Adipocyte (in vitro differentiated cells): ENCODE data around the gene LRRC71.

Experiments used
- DNase-seq: peaks from one replicate; pipeline ENCODE4 v3.0.0-alpha.2; 2015; ENCODE audit warnings: low read depth
- H3K27me3 ChIP-seq: replicated peaks from 2 replicates; pipeline ENCODE4 v1.7.0; 2013; ENCODE audit warnings: mild to moderate bottlenecking, low read length, moderate library complexity; ENCODE audit not compliant: control insufficient read depth, insufficient read depth
- H3K36me3 ChIP-seq: 2 replicates; pipeline ENCODE4 v1.7.0; 2013; ENCODE audit warnings: low read length, mild to moderate bottlenecking, moderate library complexity; ENCODE audit not compliant: control insufficient read depth, insufficient read depth, severe bottlenecking
- H3K4me1 ChIP-seq: 2 replicates; pipeline ENCODE4 v1.7.0; 2013; ENCODE audit warnings: mild to moderate bottlenecking, low read length, moderate library complexity; ENCODE audit not compliant: control insufficient read depth, insufficient read depth
- H3K4me3 ChIP-seq: 2 replicates; pipeline ENCODE4 v1.7.0; 2013; ENCODE audit warnings: mild to moderate bottlenecking, low read length, moderate library complexity
- H3K9ac ChIP-seq: 2 replicates; pipeline ENCODE4 v1.7.0; 2013; ENCODE audit warnings: mild to moderate bottlenecking, low read length, moderate library complexity
- H3K9me3 ChIP-seq: 2 replicates; pipeline ENCODE4 v1.7.0; 2013; ENCODE audit warnings: mild to moderate bottlenecking, low read length, moderate library complexity; ENCODE audit not compliant: control insufficient read depth

The LRRC71 gene

GRCh38 chr1:156920233-156921052 is at the start of gene LRRC71:
Gene LRRC71 (plus strand): TSS chr1:156920632. CDS start chr1:156920804, 172 bp downstream.
- peaks cover 30% of the 10 kb centered on the region for H3K27me3 ChIP-seq
- H3K36me3 ChIP-seq: no peaks in the 10 kb centered on the region
- H3K9me3 ChIP-seq: no peaks in the 10 kb centered on the region
- H3K4me3 ChIP-seq: peak within 1 kb of the TSS; percentile 54
- H3K9ac ChIP-seq: peak within 1 kb of the TSS; percentile 26
- DNase-seq: peak; percentile 95
- H3K4me1 ChIP-seq: peaks cover 10% of the 10 kb centered on the region

- Histone ChIP-seq H3K9ac (no peak overlapping the region), H3K4me3 (no peak overlapping the region), H3K9me3 (no peaks in the 10 kb centered on the region), H3K27me3 (peaks cover 6% of the 10 kb centered on the region), H3K36me3 (no peaks in the 10 kb centered on the region), H3K4me1 (peaks cover 9% of the 10 kb centered on the region)
- no peak for DNase-seq
These were observed 46.8 kb upstream of the LRRC71 start for GRCh38 chr1:156873659-156874058.

- peaks cover 11% of the 10 kb centered on the region for H3K27me3 ChIP-seq
- no peaks in the 10 kb centered on the region for H3K9me3 ChIP-seq
- H3K36me3 ChIP-seq: no peaks in the 10 kb centered on the region
These were observed 46.3 kb upstream of the LRRC71 start for GRCh38 chr1:156874142-156874541.

GRCh38 chr1:156874572-156875340 is 45.7 kb upstream of the LRRC71 start:
- no peaks in the 10 kb centered on the region for H3K36me3 ChIP-seq
- H3K9ac ChIP-seq: no peak overlapping the region
- peaks cover 9% of the 10 kb centered on the region for H3K4me1 ChIP-seq
- no peak for DNase-seq
- H3K4me3 ChIP-seq: no peak overlapping the region
- H3K27me3 ChIP-seq: peaks cover 14% of the 10 kb centered on the region
- no peaks in the 10 kb centered on the region for H3K9me3 ChIP-seq

More at GRCh38 chr1:156874142-156874541, 46.3 kb upstream of the LRRC71 start:
- no peak for DNase-seq
- peaks cover 9% of the 10 kb centered on the region for H3K4me1 ChIP-seq
- no peak overlapping the region for H3K4me3 ChIP-seq
- no peak overlapping the region for H3K9ac ChIP-seq

- no peak for DNase-seq
- Histone ChIP-seq H3K4me1 (peaks cover 7% of the 10 kb centered on the region), H3K4me3 (no peak overlapping the region), H3K36me3 (no peaks in the 10 kb centered on the region), H3K27me3 (peaks cover 15% of the 10 kb centered on the region), H3K9ac (no peak overlapping the region), H3K9me3 (no peaks in the 10 kb centered on the region)
These were observed 45.2 kb upstream of the LRRC71 start for GRCh38 chr1:156875341-156875615.

GRCh38 chr1:156876281-156876680 is 44.2 kb upstream of the LRRC71 start:
- no peak for DNase-seq
- Histone ChIP-seq H3K4me1 (no peaks in the 10 kb centered on the region), H3K9ac (no peak overlapping the region), H3K27me3 (peaks cover 25% of the 10 kb centered on the region), H3K9me3 (no peaks in the 10 kb centered on the region), H3K4me3 (no peak overlapping the region), H3K36me3 (no peaks in the 10 kb centered on the region)

GRCh38 chr1:156877433-156878170 is 42.8 kb upstream of the LRRC71 start:
- Histone ChIP-seq H3K27me3 (peaks cover 38% of the 10 kb centered on the region), H3K36me3 (no peaks in the 10 kb centered on the region), H3K4me3 (no peak overlapping the region), H3K9ac (no peak overlapping the region), H3K4me1 (no peaks in the 10 kb centered on the region), H3K9me3 (no peaks in the 10 kb centered on the region)
- no peak for DNase-seq

GRCh38 chr1:156879876-156880275 is 40.6 kb upstream of the LRRC71 start:
- no peak overlapping the region for H3K4me3 ChIP-seq
- no peaks in the 10 kb centered on the region for H3K9me3 ChIP-seq
- H3K36me3 ChIP-seq: no peaks in the 10 kb centered on the region
- DNase-seq: no peak
- H3K9ac ChIP-seq: no peak overlapping the region
- H3K4me1 ChIP-seq: peaks cover 2% of the 10 kb centered on the region
- peaks cover 47% of the 10 kb centered on the region for H3K27me3 ChIP-seq

- H3K4me1 ChIP-seq: peaks cover 8% of the 10 kb centered on the region
- no peak for DNase-seq
- peaks cover 47% of the 10 kb centered on the region for H3K27me3 ChIP-seq
These were observed 40.0 kb upstream of the LRRC71 start for GRCh38 chr1:156880473-156880872.

GRCh38 chr1:156881101-156881500 is 39.3 kb upstream of the LRRC71 start:
- Histone ChIP-seq H3K9me3 (no peaks in the 10 kb centered on the region), H3K36me3 (no peaks in the 10 kb centered on the region), H3K4me3 (no peak overlapping the region), H3K27me3 (peaks cover 47% of the 10 kb centered on the region), H3K4me1 (peaks cover 10% of the 10 kb centered on the region), H3K9ac (no peak overlapping the region)
- DNase-seq: no peak

More at GRCh38 chr1:156880473-156880872, 40.0 kb upstream of the LRRC71 start:
- Histone ChIP-seq H3K36me3 (no peaks in the 10 kb centered on the region), H3K4me3 (no peak overlapping the region), H3K9me3 (no peaks in the 10 kb centered on the region), H3K9ac (no peak overlapping the region)

- no peaks in the 10 kb centered on the region for H3K9me3 ChIP-seq
- H3K9ac ChIP-seq: no peak overlapping the region
- no peaks in the 10 kb centered on the region for H3K36me3 ChIP-seq
- peaks cover 10% of the 10 kb centered on the region for H3K4me1 ChIP-seq
- no peak overlapping the region for H3K4me3 ChIP-seq
- DNase-seq: no peak
- peaks cover 47% of the 10 kb centered on the region for H3K27me3 ChIP-seq
These were observed 38.8 kb upstream of the LRRC71 start for GRCh38 chr1:156881663-156882062.
